ENCODE data around the gene CYP3A7.
"Not testable (repeated sequence)": the region's sequence is repeated elsewhere in the genome, so short reads cannot be mapped to it uniquely, and the experiment has no call there.

The CYP3A7 gene

GRCh38 chr7:99666013-99666395, 69.0 kb downstream of the CYP3A7 start:
- DNase-seq (ENCODE audit: low read depth) = no peak

- DNase-seq (ENCODE audit: low read depth) = no peak
These were observed 69.5 kb downstream of the CYP3A7 start for GRCh38 chr7:99665312-99666012.

- DNase-seq (ENCODE audit: low read depth) = not testable (repeated sequence)
These were observed 77.1 kb downstream of the CYP3A7 start for GRCh38 chr7:99657879-99658278.

All from fibroblast of the conjunctiva (primary cell).